Stimulated activated naive CD8-positive, alpha-beta T cell treated with anti-CD3 and anti-CD28 coated beads, Interleukin-15, Interleukin-2, amounts not matched to agents 100 U/mL and 50 U/mL, for 24 hours (primary cell): ENCODE measurements around the gene NNAT.
"Not testable (repeated sequence)": the region's sequence is repeated elsewhere in the genome, so short reads cannot be mapped to it uniquely, and the experiment has no call there.

Experiments used
- ATAC-seq: fragments of 150-1000 bp; cut with Tn5 transposase; one replicate; pipeline ENCODE4 v1.10.0; 2021
- DNase-seq: peaks from one replicate; pipeline ENCODE4 v3.0.0; 2021

The NNAT gene

DNA sequence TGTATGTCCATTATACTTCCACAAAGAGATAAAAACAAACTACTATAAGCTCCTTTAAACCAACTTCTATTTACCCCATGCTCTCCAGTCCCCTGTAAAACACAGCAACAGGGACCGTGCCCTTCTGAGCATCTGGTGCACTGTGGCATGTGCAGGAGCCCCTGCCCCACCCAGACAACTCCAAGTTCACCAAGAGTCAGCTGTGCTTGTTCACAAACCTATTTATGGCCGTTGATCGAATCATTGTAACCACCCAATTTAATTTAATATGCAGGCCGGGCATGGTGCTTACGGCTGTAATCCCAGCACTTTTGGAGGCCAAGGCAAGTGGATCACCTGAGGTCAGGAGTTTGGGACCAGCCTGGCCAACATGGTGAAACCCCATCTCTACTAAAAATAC, 20.3 kb downstream of the NNAT start:
- ATAC-seq (no peak), DNase-seq (no peak)

DNA sequence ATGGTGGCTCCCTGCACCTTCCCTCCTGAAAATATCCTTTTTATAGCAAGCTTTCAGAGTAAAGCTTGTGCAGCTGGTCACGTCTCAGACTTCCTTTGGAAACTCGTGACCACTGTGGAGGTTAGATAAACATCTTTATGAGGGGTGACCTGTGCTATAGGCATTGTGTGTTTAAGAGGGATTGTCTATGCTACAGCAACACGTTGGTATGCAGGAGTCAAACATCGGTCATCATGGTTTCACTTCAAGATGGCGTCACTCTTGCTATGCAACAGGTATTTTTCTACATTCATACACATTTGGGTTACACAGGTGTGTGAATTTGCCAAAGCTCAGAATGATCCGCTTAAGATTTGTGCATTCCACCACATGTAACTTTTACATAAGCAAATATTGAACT, 21.2 kb downstream of the NNAT start:
- no peak for ATAC-seq
- no peak for DNase-seq

DNA sequence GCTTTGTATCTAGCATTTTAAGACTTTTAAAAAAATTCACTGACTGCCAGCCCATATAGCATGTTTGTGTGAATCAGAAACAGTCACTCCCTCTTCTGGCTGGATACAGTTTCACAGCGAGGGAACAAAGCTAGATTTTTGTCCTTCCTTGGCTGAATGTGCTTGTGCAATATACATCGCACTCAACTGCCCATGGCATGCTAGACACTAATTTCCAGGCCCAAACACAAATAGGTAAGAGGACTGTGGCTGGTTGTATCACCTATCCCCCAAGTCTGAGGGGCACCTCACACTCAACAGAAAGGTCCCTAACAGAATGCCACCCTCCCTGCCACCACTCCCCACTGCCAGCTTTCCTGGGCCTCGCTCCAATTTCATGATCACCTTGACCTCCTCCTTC, 22.8 kb downstream of the NNAT start:
- DNase-seq (no peak), ATAC-seq (no peak)

DNA sequence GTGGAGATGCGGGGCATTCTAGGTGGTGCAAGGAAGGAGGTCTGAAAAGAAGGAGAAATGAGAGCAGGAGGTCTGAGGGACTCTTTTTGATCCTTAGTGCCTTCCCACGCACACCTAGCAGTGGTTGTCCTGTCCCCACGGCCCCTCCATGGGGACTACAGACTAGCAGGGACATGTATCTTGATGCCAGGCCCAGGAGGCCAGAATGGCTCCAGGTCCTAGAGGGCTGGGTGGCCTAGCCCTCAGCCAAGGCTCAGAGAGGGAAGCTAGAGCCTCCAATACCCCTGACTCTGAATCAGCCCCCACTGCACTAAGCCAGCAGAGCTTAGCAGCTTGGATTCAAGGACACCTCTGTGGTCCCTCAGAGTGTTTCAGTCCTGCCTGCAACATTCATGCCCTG, 23.3 kb downstream of the NNAT start:
- no peak for DNase-seq
- ATAC-seq: no peak

GRCh38 chr20:37545516-37545915, 24.5 kb downstream of the NNAT start:
- ATAC-seq (no peak), DNase-seq (no peak)

GRCh38 chr20:37547912-37548311, 26.9 kb downstream of the NNAT start:
- ATAC-seq (no peak), DNase-seq (no peak)

DNA sequence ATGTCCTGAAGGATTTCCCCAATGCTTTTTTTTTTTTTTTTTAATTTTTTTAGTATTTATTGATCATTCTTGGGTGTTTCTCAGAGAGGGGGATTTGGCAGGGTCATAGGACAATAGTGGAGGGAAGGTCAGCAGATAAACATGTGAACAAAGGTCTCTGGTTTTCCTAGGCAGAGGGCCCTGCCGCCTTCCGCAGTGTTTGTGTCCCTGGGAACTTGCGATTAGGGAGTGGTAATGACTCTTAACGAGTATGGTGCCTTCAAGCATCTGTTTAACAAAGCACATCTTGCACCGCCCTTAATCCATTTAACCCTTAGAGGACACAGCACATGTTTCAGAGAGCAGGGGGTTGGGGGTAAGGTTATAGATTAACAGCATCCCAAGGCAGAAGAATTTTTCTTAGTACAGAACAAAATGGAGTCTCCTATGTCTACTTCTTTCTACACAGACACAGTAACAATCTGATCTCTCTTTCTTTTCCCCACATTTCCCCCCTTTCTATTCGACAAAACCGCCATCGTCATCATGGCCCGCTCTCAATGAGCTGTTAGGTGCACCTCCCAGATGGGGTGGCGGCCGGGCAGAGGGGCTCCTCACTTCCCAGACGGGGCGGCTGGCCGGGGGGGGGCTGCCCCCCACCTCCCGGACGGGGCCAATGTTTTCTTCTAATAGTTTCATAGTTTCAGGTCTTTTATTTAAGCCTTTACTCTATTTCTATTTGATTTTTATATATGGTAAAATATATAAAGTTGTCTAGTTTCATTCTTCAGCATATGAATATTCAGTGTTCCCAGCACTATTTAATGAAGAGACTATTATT, 29.3 kb downstream of the NNAT start:
- not testable (repeated sequence) for DNase-seq, ATAC-seq

GRCh38 chr20:37551660-37552059, 30.6 kb downstream of the NNAT start:
- not testable (repeated sequence) for ATAC-seq

DNA sequence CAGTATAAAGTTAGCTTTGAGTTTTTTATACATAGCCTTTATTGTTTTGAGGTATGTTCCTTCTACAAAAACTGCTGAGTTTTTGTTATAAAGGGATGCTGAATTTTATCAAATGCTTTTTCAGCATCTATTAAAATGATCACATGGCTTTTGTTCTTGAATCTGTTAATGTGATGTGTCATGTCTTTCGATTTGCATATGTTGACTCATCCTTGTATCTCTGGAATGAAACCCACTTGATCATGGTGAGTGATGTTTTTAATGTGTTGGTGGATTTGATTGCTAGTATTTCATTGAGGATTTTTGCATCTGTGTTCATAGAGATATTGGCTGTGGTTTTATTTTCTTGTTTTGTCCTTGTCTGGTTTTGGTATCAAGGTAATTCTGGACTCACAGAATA, 31.4 kb downstream of the NNAT start:
- ATAC-seq: no peak
- no peak for DNase-seq

More at GRCh38 chr20:37551660-37552059, 30.6 kb downstream of the NNAT start:
- DNase-seq: not testable (repeated sequence)

DNA sequence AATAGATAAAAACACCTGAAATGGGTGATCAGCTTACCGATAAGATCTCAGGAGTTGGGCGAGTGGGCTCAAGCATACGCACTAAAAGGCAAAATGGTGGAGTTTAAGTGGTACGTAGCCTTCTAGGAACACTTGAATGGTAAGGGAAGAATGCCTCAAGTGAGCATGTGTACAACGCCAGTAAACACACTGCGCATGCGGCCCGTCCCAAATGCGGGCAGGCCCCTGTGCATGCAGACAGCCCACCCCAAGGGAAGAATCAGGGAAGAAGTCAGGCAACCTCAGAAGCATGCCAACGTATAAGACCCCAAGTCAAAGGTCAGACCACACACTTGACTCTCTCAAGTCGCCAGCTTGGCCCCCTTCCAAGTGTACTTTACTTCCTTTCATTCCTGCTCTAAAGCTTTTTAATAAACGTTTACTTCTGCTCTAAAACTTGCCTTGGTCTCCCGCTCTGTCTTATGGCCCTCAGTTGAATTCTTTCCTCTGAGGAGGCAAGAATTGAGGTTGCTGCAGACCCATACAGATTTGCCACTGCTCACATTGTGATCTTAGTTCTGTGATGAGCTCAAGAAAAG, 33.8 kb downstream of the NNAT start:
- not testable (repeated sequence) for ATAC-seq, DNase-seq

GRCh38 chr20:37556538-37556937, 35.5 kb downstream of the NNAT start:
- ATAC-seq (no peak), DNase-seq (no peak)

DNA sequence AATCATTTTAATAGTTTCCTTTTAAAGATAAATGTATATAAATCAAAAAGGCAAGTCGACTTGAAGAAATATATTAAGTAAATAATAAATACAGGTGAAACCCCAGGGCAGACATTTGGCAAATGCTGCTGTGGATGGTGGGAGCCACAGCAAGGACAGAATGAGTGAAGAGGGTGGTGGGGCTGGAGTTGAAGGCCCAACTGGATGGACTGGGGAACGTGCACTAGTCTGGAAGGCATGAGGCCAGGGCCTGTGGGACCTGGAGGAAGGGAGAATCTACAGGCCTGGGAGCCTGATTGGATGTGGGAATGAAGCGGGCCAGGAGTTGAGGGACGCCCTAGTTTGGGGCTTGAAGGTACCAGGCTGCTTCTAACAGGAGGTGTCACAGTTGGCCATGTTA, 37.3 kb downstream of the NNAT start:
- ATAC-seq: no peak
- no peak for DNase-seq

- DNase-seq: no peak
- ATAC-seq: no peak
Observed at GRCh38 chr20:37558779-37559178, 37.7 kb downstream of the NNAT start.

GRCh38 chr20:37559312-37560027, 38.4 kb downstream of the NNAT start:
- ATAC-seq (no peak), DNase-seq (no peak)

DNA sequence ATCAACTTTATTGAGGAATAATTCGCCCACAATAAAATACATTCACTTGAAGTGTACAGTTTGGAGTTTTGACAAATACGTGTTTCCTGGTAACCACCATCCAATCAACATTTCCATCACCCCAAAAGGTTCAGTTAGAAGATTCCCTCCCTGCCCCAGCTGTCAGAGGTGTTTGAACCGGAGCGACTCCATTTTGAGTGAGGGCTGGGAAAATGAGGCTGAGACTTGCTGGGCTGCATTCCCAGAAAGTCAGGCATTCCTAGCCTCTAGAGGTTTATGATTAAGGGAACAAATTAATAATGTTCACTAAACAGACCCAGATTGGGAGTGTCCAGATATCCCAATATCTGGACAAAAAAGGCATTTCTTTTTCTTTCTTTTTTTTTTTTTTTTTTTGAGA, 39.6 kb downstream of the NNAT start:
- ATAC-seq (no peak), DNase-seq (no peak)

- DNase-seq (no peak), ATAC-seq (no peak)
Observed at GRCh38 chr20:37562695-37563480, 41.8 kb downstream of the NNAT start.

DNA sequence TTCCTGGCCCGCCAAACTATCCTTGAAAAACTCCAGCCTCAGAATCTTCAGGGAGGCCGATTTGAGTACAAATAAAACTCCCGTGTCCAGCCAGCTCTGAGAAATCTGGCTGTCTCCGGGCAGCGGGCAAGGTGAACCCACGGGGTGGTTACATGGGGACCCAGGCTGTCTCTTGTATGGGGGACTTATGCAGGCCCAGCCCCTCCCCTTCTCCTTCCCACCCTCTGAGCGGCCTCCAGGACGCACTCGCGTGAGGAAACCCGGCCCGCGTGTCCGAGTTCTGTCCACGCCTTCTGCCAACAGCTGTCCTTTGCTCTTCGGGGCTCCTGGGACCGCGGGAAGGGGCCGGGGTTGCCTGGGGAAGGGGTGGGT, 43.0 kb downstream of the NNAT start:
- DNase-seq (no peak), ATAC-seq (no peak)

GRCh38 chr20:37564388-37565133, 43.5 kb downstream of the NNAT start:
- ATAC-seq (peak; percentile 75), DNase-seq (peak; percentile 61)

DNA sequence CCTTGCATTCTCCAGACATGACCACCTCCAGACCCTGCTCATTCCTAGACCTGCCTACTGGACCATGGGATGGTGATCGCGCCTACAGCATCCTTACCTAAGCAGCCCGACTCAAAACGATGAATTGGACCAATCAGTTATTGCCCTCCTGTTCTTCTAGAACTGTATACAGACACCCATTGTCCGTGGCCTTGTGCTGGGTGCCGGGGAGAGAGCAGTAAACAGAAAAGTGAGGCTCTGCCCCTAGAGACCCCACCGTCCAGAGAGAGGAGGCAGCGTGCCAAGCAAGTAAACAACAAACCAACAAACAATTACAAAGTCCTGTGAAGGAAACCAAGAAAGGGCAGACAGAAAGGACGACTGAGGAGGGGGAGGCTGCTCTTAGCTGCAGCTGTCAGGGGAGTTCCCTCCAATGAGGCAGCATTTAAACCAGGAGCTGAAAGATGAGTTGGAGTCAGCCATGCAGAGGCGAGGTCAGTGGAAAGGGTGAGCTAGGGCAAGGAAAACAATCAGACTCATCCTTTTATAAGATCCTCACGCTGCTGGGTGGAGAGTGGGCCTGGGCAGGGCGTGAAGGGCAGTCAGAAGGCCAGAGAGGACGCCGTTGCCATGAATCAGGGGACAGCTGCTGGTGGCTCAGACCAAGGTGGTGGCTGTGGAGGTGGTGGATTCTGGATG, 44.2 kb downstream of the NNAT start:
- DNase-seq (no peak), ATAC-seq (no peak)

- no peak for ATAC-seq
Observed at GRCh38 chr20:37566590-37567330, 45.7 kb downstream of the NNAT start.

DNA sequence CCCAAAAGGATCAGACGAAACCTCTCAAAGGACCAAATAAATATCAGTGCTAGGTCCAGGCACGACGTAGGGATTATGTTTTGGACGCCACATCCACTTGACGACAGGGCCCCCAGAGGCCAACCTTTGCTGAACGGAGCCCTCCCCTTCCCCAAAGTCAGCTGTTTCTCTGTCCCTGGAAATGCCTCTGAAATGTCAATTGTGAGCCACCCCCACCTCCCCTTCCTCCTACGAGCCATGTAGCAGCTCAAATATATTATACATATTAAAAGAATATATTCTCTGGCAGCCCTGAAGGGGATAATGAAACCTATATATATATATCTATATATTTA, 46.2 kb downstream of the NNAT start:
- DNase-seq (no peak), ATAC-seq (no peak)

More at GRCh38 chr20:37566590-37567330, 45.7 kb downstream of the NNAT start:
- DNase-seq: no peak
